T-cell (primary cell): ENCODE results near the gene PGAM1. TPM values are rescaled to one million over a fixed set of nuclear protein-coding genes. Genes with fewer than 3 reads are reported as not detected.
"Not testable (repeated sequence)": the region's sequence is repeated elsewhere in the genome, so short reads cannot be mapped to it uniquely, and the experiment has no call there.

Experiments
- ATAC-seq, 4 experiments: fragments of 200-7000 bp in 3 of 4; fragments of 150-1000 bp in 1 of 4; cut with Tn5 transposase; replicated peaks in 1 of 4; 1 replicate in 3 of 4; 2 replicates in 1 of 4; pipeline ENCODE4 v1.10.0; 2021; ENCODE audit warnings: moderate library complexity in 3 of 4, mild to moderate bottlenecking in 2 of 4, moderate number of reproducible peaks in 1 of 4
- CTCF ChIA-PET, 2 donors: fragments of 300-600 bp; sonication (Branson Sonifier 250); formaldehyde crosslinking; loops; one replicate each; lab custom pipeline; 2022; ENCODE audit warnings: antibody characterized with exemption in 2 of 2; lab: Charles Lee
- POLR2A ChIA-PET, 2 donors: fragments of 300-600 bp; sonication (Branson Sonifier 250); formaldehyde crosslinking; loops; one replicate each; lab custom pipeline; 2022; ENCODE audit warnings: antibody characterized with exemption in 2 of 2; lab: Charles Lee
- DNase-seq, 35 experiments: peaks; one replicate each; pipeline versions ENCODE4 v3.0.0 to v3.0.0-alpha.2; 2013 to 2023
- H3K27ac ChIP-seq: one replicate; pipeline ENCODE4 v1.5.1; 2013; ENCODE audit warnings: low read length
- H3K27me3 ChIP-seq, 2 experiments: replicated peaks in 1 of 2; 1 replicate in 1 of 2; 2 replicates in 1 of 2; pipeline versions ENCODE4 v1.6.1 to v1.7.0; 2013; ENCODE audit warnings: low read length in 1 of 2, mixed read lengths in 1 of 2; ENCODE audit not compliant: control insufficient read depth in 2 of 2, insufficient read depth in 2 of 2; ENCODE audit errors: extremely low read depth in 1 of 2
- H3K36me3 ChIP-seq, 2 donors: 1 replicate in 1 of 2; 2 replicates in 1 of 2; pipeline versions ENCODE4 v1.6.1 to v1.7.0; 2013; ENCODE audit warnings: low read length in 1 of 2; ENCODE audit not compliant: control insufficient read depth in 2 of 2, insufficient read depth in 1 of 2; ENCODE audit errors: extremely low read depth in 1 of 2
- H3K4me1 ChIP-seq, 2 experiments: 1 replicate in 1 of 2; 2 replicates in 1 of 2; pipeline versions ENCODE4 v1.6.1 to v1.7.0; 2013; ENCODE audit warnings: low read length in 2 of 2, mixed read lengths in 1 of 2; ENCODE audit not compliant: insufficient read depth in 2 of 2, control insufficient read depth in 1 of 2; ENCODE audit errors: extremely low read depth in 1 of 2
- H3K4me3 ChIP-seq, 2 donors: 1 replicate in 1 of 2; 2 replicates in 1 of 2; pipeline versions ENCODE4 v1.5.1 to v1.7.0; 2013; ENCODE audit warnings: mild to moderate bottlenecking in 2 of 2, low read length in 1 of 2, moderate library complexity in 1 of 2; ENCODE audit not compliant: control insufficient read depth in 1 of 2; ENCODE audit errors: extremely low read depth in 1 of 2
- H3K9me3 ChIP-seq: 2 replicates; pipeline ENCODE4 v1.7.0; 2013
- H3K27ac Mint-ChIP-seq, 2 donors: one replicate each; pipeline ENCODE4 v1.8.0; 2020 to 2021; ENCODE audit warnings: mild to moderate bottlenecking in 2 of 2, mixed read lengths in 2 of 2
- H3K27me3 Mint-ChIP-seq, 2 donors: one replicate each; pipeline ENCODE4 v1.8.0; 2021 to 2022; ENCODE audit warnings: mixed read lengths in 2 of 2
- H3K36me3 Mint-ChIP-seq: one replicate; pipeline ENCODE4 v1.8.0; 2021; ENCODE audit warnings: mixed read lengths
- H3K4me1 Mint-ChIP-seq, 3 donors: one replicate each; pipeline ENCODE4 v1.8.0; 2020 to 2022; ENCODE audit warnings: mixed read lengths in 3 of 3, mild to moderate bottlenecking in 1 of 3
- H3K4me3 Mint-ChIP-seq, 3 donors: one replicate each; pipeline ENCODE4 v1.8.0; 2020 to 2022; ENCODE audit warnings: mild to moderate bottlenecking in 3 of 3, mixed read lengths in 3 of 3, moderate library complexity in 3 of 3
- H3K9me3 Mint-ChIP-seq, 3 donors: one replicate each; pipeline ENCODE4 v1.8.0; 2020 to 2022; ENCODE audit warnings: mixed read lengths in 3 of 3
- WGBS: methylation state at CpG from one replicate; pipeline ENCODE4 v1.1.5; 2013; ENCODE audit warnings: missing lambda C conversion rate; ENCODE audit not compliant: insufficient coverage; 5-methylcytosine and 5-hydroxymethylcytosine counted together
- total RNA-seq, 35 experiments: library from RNA in 6 of 35; stranded (reverse) in 6 of 35; fragments of 120-200 nt in 1 of 35; gene quantifications; one replicate each; pipeline versions ENCODE4 v1.2.1 to v1.2.4 and lab custom pipeline; 2013 to 2026

Gene PGAM1
- total RNA-seq, 5 donors from 2014 or later (not counting 1 experiment from before 2014, with no cell fraction given): 66.3 to 108 (median 94.8) TPM

DNA sequence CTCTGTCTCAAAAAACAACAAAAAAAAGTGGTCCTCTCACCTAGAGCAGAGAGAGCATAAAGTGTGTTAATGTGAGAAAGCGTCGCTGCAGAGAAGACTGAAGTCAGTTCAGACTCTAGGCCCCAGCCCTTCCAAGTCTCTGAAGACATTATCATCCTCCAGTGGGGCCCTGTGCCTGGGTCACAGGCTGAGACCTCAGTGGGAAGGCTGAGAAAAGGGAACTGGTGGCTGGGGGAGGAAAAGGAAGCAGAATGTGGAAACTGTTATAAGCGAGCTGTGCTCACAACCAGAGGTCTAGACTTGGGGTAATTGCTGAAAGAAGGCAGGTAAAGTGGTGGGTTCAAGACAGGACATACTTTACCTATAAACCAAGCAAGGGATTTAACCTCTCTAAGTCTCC is 19.9 kb upstream of the PGAM1 start:
- H3K9me3 Mint-ChIP-seq: no peaks in the 10 kb centered on the region
- Histone ChIP-seq H3K9me3 (no peaks in the 10 kb centered on the region), H3K27me3 (no peaks in the 10 kb centered on the region), H3K27ac (no peak overlapping the region), H3K36me3 (no peaks in the 10 kb centered on the region), H3K4me3 (no peak overlapping the region), H3K4me1 (peaks cover 2 to 14% of the 10 kb centered on the region in 2 experiments)
- no peak overlapping the region for H3K4me3 Mint-ChIP-seq
- H3K36me3 Mint-ChIP-seq: no peaks in the 10 kb centered on the region
- H3K27me3 Mint-ChIP-seq: no peaks in the 10 kb centered on the region
- POLR2A ChIA-PET: no interaction called here
- 90% methylated on average over 2 of the region's 3 CpGs for WGBS
- H3K4me1 Mint-ChIP-seq: peaks cover 13 to 15% (median 14%) of the 10 kb centered on the region in 3 donors
- ATAC-seq (no peak), DNase-seq (peak in 1 of 35 experiments; percentile 39)
- no peak overlapping the region for H3K27ac Mint-ChIP-seq
- CTCF ChIA-PET: interaction anchor here in 1 of 2 donors (0.5 kb wide), 1 partner anchor 19 kb away, joined by 3 read pairs; no protein-coding TSS in a partner anchor

DNA sequence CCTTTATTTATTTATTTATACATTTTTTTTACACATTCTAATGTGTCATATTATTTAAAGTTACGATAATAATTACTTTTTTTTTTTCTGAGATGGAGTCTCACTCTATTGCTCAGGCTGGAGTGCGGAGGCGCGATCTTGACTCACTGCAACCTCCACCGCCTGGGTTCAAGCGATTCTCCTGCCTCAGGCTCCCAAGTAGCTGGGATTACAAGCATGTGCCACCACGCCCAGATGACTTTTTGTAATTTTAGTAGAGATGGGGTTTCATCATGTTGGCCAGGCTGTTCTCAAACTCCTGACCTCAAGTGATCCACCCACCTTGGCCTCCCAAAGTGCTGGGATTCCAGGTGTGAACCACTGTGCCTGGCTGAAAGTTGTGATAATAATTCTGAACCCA is 19.5 kb upstream of the PGAM1 start:
- POLR2A ChIA-PET: not testable (repeated sequence)

DNA sequence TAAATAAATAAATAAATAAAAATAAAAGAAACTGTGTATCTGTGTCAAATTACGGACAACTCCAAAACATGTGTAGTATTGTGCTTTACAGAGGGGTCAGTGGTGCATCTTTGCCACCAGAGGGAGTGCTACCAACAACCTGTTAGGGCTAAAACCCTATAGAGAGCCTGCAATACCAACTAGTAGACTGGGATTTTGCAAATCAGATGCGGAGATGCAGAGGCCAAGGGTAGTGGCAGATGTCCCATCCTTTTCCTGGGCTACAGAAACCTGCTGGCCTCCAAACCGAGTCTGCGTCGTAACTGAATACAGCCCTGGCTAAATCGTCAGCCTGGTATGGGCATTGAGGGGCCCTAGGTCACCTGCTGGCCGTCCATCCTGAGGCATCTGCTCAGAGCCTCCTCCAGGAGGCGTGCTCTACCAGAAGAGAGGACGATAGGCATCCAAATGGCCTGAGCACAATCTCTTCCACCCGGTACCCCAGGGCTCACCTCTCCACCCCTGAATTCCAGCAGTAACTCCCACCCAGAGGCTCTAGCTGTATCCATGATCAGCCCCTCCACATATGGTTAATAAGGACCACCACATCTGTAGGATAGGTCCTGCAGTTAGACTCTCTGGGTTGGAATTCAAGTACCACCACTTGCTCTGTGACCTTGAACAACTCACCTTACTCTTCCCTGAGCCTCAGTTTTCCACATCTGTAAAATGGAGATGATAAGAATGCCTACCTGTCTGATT is 18.6 kb upstream of the PGAM1 start:
- peak overlapping the region; percentile 10 to 53 (median 13) for H3K4me3 Mint-ChIP-seq
- ChIA-PET POLR2A (interaction anchor here (0.5 to 1.2 kb wide), 2 partner anchors 14 to 146 kb away, joined by 3 to 5 read pairs; no protein-coding TSS in a partner anchor), CTCF (interaction anchor here (0.7 to 1.6 kb wide), 5 partner anchors 12 to 38 kb away, joined by 3 to 8 read pairs (median 4); no protein-coding TSS in a partner anchor)
- DNase-seq (peak in 34 of 35 experiments; percentile 27 to 84 (median 52)), ATAC-seq (peak; percentile 96 to 98 (median 97))
- 5% methylated on average over 9 of the region's 10 CpGs for WGBS
- Histone ChIP-seq H3K27me3 (no peaks in the 10 kb centered on the region), H3K4me1 (peaks cover 2 to 9% of the 10 kb centered on the region in 2 experiments), H3K27ac (no peak overlapping the region), H3K4me3 (peak overlapping the region; percentile 15 to 27), H3K36me3 (no peaks in the 10 kb centered on the region), H3K9me3 (no peaks in the 10 kb centered on the region)
- H3K36me3 Mint-ChIP-seq: no peaks in the 10 kb centered on the region
- no peaks in the 10 kb centered on the region for H3K9me3 Mint-ChIP-seq
- H3K4me1 Mint-ChIP-seq: peaks cover 7 to 9% (median 9%) of the 10 kb centered on the region in 3 donors
- H3K27ac Mint-ChIP-seq: peak overlapping the region in 1 of 2 donors; percentile 58
- no peaks in the 10 kb centered on the region for H3K27me3 Mint-ChIP-seq

More for the DNA sequence above, 19.5 kb upstream of the PGAM1 start:
- not testable (repeated sequence) for H3K27me3 ChIP-seq, H3K27ac Mint-ChIP-seq, H3K27ac ChIP-seq, H3K36me3 ChIP-seq, H3K4me3 ChIP-seq, DNase-seq, H3K9me3 Mint-ChIP-seq, H3K36me3 Mint-ChIP-seq, H3K9me3 ChIP-seq, H3K4me3 Mint-ChIP-seq, H3K27me3 Mint-ChIP-seq, ATAC-seq
- no CpG with 5 or more reads among the region's 7 CpGs for WGBS
- CTCF ChIA-PET: interaction anchor here in 1 of 2 donors (0.7 to 0.9 kb wide), 2 partner anchors 38 to 43 kb away, joined by 4 read pairs; no protein-coding TSS in a partner anchor
- H3K4me1 Mint-ChIP-seq: peaks cover 9 to 11% (median 10%) of the 10 kb centered on the region in 3 donors
- peaks cover 2 to 11% of the 10 kb centered on the region in 2 experiments for H3K4me1 ChIP-seq

DNA sequence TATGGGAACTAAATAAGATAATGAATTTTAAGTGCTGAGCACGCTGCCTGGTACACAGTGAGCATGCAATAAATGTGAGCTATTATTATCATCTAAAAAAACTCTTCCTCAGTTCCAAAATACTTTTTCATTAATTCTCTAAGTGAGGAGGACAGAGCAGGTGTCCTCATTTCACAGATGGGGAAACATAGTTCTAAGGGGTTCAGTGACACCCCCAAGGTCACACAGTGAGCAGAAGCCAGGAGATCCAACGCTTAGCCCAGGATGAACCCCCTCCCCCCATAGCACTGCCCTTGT is 18.1 kb upstream of the PGAM1 start:
- H3K4me3 ChIP-seq: no peak overlapping the region
- H3K27ac ChIP-seq: no peak overlapping the region
- H3K27me3 Mint-ChIP-seq: no peaks in the 10 kb centered on the region
- H3K27ac Mint-ChIP-seq: no peak overlapping the region
- H3K36me3 ChIP-seq: no peaks in the 10 kb centered on the region
- peaks cover 2 to 13% of the 10 kb centered on the region in 2 experiments for H3K4me1 ChIP-seq
- H3K4me1 Mint-ChIP-seq: peaks cover 11 to 12% (median 12%) of the 10 kb centered on the region in 3 donors
- H3K9me3 Mint-ChIP-seq: no peaks in the 10 kb centered on the region
- no peaks in the 10 kb centered on the region for H3K9me3 ChIP-seq
- 100% methylated on average over 1 of the region's 2 CpGs for WGBS
- ChIA-PET POLR2A (interaction anchor here (0.5 to 1.2 kb wide), 2 partner anchors 14 to 146 kb away, joined by 3 to 5 read pairs; no protein-coding TSS in a partner anchor), CTCF (interaction anchor here (0.5 to 1.6 kb wide), 4 partner anchors 11 to 68 kb away, joined by 3 to 8 read pairs (median 4); no protein-coding TSS in a partner anchor)
- no peaks in the 10 kb centered on the region for H3K36me3 Mint-ChIP-seq
- DNase-seq (no peak), ATAC-seq (no peak)
- H3K27me3 ChIP-seq: no peaks in the 10 kb centered on the region
- peak overlapping the region in 1 of 3 donors; percentile 13 for H3K4me3 Mint-ChIP-seq

DNA sequence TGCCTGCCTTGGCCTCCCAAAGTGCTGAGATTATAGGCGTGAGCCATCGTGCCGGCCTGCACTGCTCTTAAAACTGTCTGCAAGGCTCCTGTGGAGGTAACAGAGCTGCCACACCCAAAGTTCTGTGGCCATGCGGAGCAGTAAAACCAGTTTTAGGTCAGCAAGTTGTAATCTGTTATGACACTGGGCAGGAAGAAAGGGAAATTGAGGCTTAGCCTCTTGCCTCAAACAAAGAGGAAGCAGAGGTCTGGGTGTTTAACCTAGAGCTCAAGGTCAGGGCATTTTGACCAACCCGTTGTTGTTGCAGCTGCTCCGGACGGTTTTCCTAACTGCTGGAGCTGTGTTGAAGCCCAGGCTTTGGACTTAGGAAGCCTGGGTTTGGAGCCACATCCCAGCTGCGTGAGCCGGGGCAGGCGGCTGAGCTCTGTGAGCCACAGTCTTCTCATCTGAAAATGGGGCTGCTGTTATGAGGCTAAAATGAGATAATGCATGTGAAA is 17.4 kb upstream of the PGAM1 start:
- Histone ChIP-seq H3K4me1 (peaks cover 6 to 19% of the 10 kb centered on the region in 2 experiments), H3K27ac (no peak overlapping the region), H3K9me3 (no peaks in the 10 kb centered on the region), H3K27me3 (no peaks in the 10 kb centered on the region), H3K36me3 (no peaks in the 10 kb centered on the region), H3K4me3 (no peak overlapping the region)
- POLR2A ChIA-PET: interaction anchor here in 1 of 2 donors (0.7 to 1.2 kb wide), 3 partner anchors 7 to 41 kb away, joined by 3 to 16 read pairs (median 6); partner anchors contain the start of gene RRP12
- DNase-seq (no peak), ATAC-seq (no peak)
- Mint-ChIP-seq H3K9me3 (no peaks in the 10 kb centered on the region), H3K27me3 (no peaks in the 10 kb centered on the region), H3K4me1 (peaks cover 16 to 18% (median 16%) of the 10 kb centered on the region in 3 donors), H3K4me3 (no peak overlapping the region), H3K36me3 (no peaks in the 10 kb centered on the region), H3K27ac (no peak overlapping the region)
- CTCF ChIA-PET: interaction anchor here (0.5 to 1.6 kb wide), 4 partner anchors 10 to 234 kb away, joined by 3 to 8 read pairs (median 4); no protein-coding TSS in a partner anchor
- 98% methylated on average over 10 of the region's 10 CpGs for WGBS

DNA sequence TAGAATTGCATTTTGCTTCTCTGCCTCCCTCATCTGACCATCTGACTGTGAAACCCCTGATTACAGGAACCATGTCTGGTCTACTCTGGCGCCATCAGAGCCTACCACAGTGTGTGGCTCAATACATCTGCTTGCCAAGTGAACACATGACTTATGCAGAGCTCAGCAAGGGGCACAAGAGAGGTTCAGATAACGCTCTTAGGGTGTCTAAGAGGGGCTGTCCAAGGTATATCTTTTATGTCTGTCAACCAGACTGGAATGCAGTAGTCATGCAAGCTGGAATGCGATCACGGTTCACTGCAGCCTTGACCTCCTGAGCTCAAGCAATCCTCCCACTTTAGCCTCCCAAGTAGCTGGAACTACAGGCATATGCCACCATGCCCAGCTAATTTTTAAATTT is 14.6 kb upstream of the PGAM1 start:
- WGBS: 94% methylated on average over 4 of the region's 4 CpGs
- ChIA-PET CTCF (interaction anchor here in 1 of 2 donors (0.6 kb wide), 2 partner anchors 29 to 115 kb away, joined by 9 to 13 read pairs; no protein-coding TSS in a partner anchor), POLR2A (interaction anchor here in 1 of 2 donors (0.6 kb wide), 1 partner anchor 64 kb away, joined by 6 read pairs; no protein-coding TSS in a partner anchor)
- peaks cover 33 to 38% (median 38%) of the 10 kb centered on the region in 3 donors for H3K4me1 Mint-ChIP-seq
- H3K4me3 ChIP-seq: no peak overlapping the region
- H3K4me1 ChIP-seq: peaks cover 18 to 47% of the 10 kb centered on the region in 2 experiments
- no peak overlapping the region for H3K27ac Mint-ChIP-seq
- no peaks in the 10 kb centered on the region for H3K9me3 Mint-ChIP-seq
- H3K27me3 ChIP-seq: no peaks in the 10 kb centered on the region
- ATAC-seq: no peak
- no peaks in the 10 kb centered on the region for H3K36me3 ChIP-seq
- H3K36me3 Mint-ChIP-seq: no peaks in the 10 kb centered on the region
- no peak for DNase-seq
- no peaks in the 10 kb centered on the region for H3K9me3 ChIP-seq
- H3K27me3 Mint-ChIP-seq: no peaks in the 10 kb centered on the region
- no peak overlapping the region for H3K27ac ChIP-seq
- H3K4me3 Mint-ChIP-seq: no peak overlapping the region
